ENCODE data around the gene PHB1. TPM values are rescaled to one million over a fixed set of nuclear protein-coding genes. Genes with fewer than 3 reads are reported as not detected.
"Not testable (repeated sequence)": the region's sequence is repeated elsewhere in the genome, so short reads cannot be mapped to it uniquely, and the experiment has no call there.

PHB1 gene
- total RNA-seq, 2 experiments from 2014 or later, result 481 to 482 TPM

GRCh38 chr17:49387498-49388289 is 27.0 kb downstream of the PHB1 start:
- ChIA-PET CTCF (interaction anchor here (1.1 to 3.3 kb wide), 5 partner anchors 12 to 71 kb away, joined by 3 to 11 read pairs (median 4); no protein-coding TSS in a partner anchor), POLR2A (interaction anchor here (0.5 to 0.8 kb wide), 2 partner anchors 27 to 463 kb away, joined by 3 read pairs; partner anchors contain the start of gene PHB1)

GRCh38 chr17:49386373-49386772 is 28.3 kb downstream of the PHB1 start:
- POLR2A ChIA-PET, result no interaction called here

GRCh38 chr17:49384951-49385350 is 29.7 kb downstream of the PHB1 start:
- ChIA-PET CTCF (interaction anchor here (0.9 kb wide), 1 partner anchor 14 kb away, joined by 3 read pairs; no protein-coding TSS in a partner anchor), POLR2A (no interaction called here)

More at GRCh38 chr17:49386373-49386772, 28.3 kb downstream of the PHB1 start:
- CTCF ChIA-PET, result interaction anchor here (0.9 to 1.5 kb wide), 2 partner anchors 13 to 17 kb away, joined by 3 to 4 read pairs; no protein-coding TSS in a partner anchor

- ChIA-PET POLR2A (no interaction called here), CTCF (interaction anchor here (0.6 to 1.5 kb wide), 2 partner anchors 11 to 121 kb away, joined by 3 to 4 read pairs; no protein-coding TSS in a partner anchor)
These were observed 31.6 kb downstream of the PHB1 start for GRCh38 chr17:49383060-49383459.

- ChIA-PET CTCF (interaction anchor here (1.5 kb wide), 1 partner anchor 12 kb away, joined by 3 read pairs; no protein-coding TSS in a partner anchor), POLR2A (no interaction called here)
These were observed 32.1 kb downstream of the PHB1 start for GRCh38 chr17:49382556-49382955.

- ChIA-PET POLR2A (no interaction called here), CTCF (interaction anchor here (0.5 to 1.5 kb wide), 2 partner anchors 12 to 109 kb away, joined by 3 read pairs; no protein-coding TSS in a partner anchor)
These were observed 32.9 kb downstream of the PHB1 start for GRCh38 chr17:49381793-49382192.

- ChIA-PET POLR2A (no interaction called here), CTCF (interaction anchor here (1.2 kb wide), 1 partner anchor 27 kb away, joined by 4 read pairs; no protein-coding TSS in a partner anchor)
These were observed 33.6 kb downstream of the PHB1 start for GRCh38 chr17:49381033-49381432.

- POLR2A ChIA-PET, result no interaction called here
- CTCF ChIA-PET, result no interaction called here
These were observed 34.8 kb downstream of the PHB1 start for GRCh38 chr17:49379926-49380325.

- ChIA-PET CTCF (no interaction called here), POLR2A (no interaction called here)
These were observed 36.4 kb downstream of the PHB1 start for GRCh38 chr17:49378311-49378710.

GRCh38 chr17:49375544-49375943 is 39.1 kb downstream of the PHB1 start:
- ChIA-PET POLR2A (no interaction called here), CTCF (no interaction called here)

GRCh38 chr17:49373115-49373514 is 41.6 kb downstream of the PHB1 start:
- CTCF ChIA-PET, result no interaction called here
- POLR2A ChIA-PET, result no interaction called here

- ChIA-PET POLR2A (no interaction called here), CTCF (interaction anchor here (0.7 kb wide), 1 partner anchor 57 kb away, joined by 3 read pairs; no protein-coding TSS in a partner anchor)
These were observed 42.3 kb downstream of the PHB1 start for GRCh38 chr17:49372425-49372824.

GRCh38 chr17:49370971-49371834 is 43.5 kb downstream of the PHB1 start:
- ChIA-PET POLR2A (no interaction called here), CTCF (interaction anchor here (0.6 to 1.2 kb wide), 4 partner anchors 10 to 329 kb away, joined by 3 to 5 read pairs (median 3); no protein-coding TSS in a partner anchor)

GRCh38 chr17:49369760-49370159 is 44.9 kb downstream of the PHB1 start:
- POLR2A ChIA-PET, result no interaction called here
- CTCF ChIA-PET, result interaction anchor here (0.8 to 3.0 kb wide), 5 partner anchors 19 to 55 kb away, joined by 3 to 13 read pairs (median 6); no protein-coding TSS in a partner anchor

- POLR2A ChIA-PET, result no interaction called here
- CTCF ChIA-PET, result interaction anchor here (0.6 to 3.0 kb wide), 17 partner anchors 8 to 146 kb away, joined by 3 to 24 read pairs (median 4); partner anchors contain the start of gene PHB1
These were observed 45.6 kb downstream of the PHB1 start for GRCh38 chr17:49369089-49369488.

GRCh38 chr17:49365667-49366066 is 49.0 kb downstream of the PHB1 start:
- ChIA-PET POLR2A (no interaction called here), CTCF (interaction anchor here (0.6 to 2.7 kb wide), 4 partner anchors 24 to 309 kb away, joined by 3 to 10 read pairs (median 4); no protein-coding TSS in a partner anchor)

GRCh38 chr17:49365126-49365525 is 49.6 kb downstream of the PHB1 start:
- CTCF ChIA-PET, result interaction anchor here (1.8 to 2.7 kb wide), 2 partner anchors 43 to 49 kb away, joined by 5 to 10 read pairs; no protein-coding TSS in a partner anchor
- POLR2A ChIA-PET, result not testable (repeated sequence)

GRCh38 chr17:49364119-49364518 is 50.6 kb downstream of the PHB1 start:
- ChIA-PET POLR2A (no interaction called here), CTCF (interaction anchor here (1.8 to 2.7 kb wide), 2 partner anchors 42 to 48 kb away, joined by 5 to 10 read pairs; no protein-coding TSS in a partner anchor)

GRCh38 chr17:49363251-49363650 is 51.4 kb downstream of the PHB1 start:
- POLR2A ChIA-PET, result no interaction called here
- CTCF ChIA-PET, result interaction anchor here (0.7 kb wide), 2 partner anchors 16 to 32 kb away, joined by 3 to 4 read pairs; no protein-coding TSS in a partner anchor

Data from activated CD8-positive, alpha-beta memory T cell treated with anti-CD3 and anti-CD28 coated beads for 36 hours (primary cell).